ENCODE data around the gene FMN2. TPM values are rescaled to one million over a fixed set of nuclear protein-coding genes. Genes with fewer than 3 reads are reported as not detected.

Gene FMN2
- total RNA-seq, 4 donors from 2014 or later = 0.11 to 0.89 TPM; not detected in 2

DNA sequence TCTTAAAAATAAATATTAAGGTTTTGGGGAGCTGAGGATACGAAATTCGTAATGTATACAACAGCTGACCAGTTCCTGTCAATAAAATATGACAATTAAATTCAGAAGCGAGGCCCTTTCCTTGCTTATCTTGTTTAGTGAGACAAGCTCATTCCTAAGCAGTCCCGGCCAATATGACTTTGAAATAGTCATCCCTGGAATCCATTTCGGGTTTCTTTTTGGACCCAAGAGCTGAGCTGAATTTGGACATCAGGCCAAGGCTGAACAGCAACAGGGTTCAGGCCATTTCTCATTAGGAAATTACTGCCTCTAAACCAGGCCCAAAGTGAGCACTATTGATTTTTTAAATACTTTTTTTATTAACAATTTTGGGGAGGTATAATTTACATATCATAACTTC is 17.3 kb upstream of the FMN2 start:
- 79% methylated on average over 5 of the region's 5 CpGs for WGBS

DNA sequence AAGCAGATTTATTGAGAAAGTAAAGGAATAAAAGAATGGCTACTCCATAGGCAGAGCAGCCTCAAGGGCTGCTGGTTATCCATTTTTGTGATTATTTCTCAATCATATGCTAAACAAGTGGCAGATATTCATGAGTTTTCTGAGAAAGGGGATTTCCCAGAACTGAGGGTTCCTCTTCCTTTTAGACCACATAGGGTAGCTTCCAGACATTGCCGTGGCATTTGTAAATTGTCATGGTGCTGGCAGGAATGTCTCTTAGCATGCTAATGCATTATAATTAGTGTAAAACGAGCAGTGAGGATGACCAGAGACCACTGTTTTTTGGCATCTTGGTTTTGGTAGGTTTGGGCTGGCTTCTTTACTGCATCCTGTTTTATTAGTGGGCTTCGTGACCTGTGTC is 16.8 kb upstream of the FMN2 start:
- TF ChIP-seq, protein P1, sequence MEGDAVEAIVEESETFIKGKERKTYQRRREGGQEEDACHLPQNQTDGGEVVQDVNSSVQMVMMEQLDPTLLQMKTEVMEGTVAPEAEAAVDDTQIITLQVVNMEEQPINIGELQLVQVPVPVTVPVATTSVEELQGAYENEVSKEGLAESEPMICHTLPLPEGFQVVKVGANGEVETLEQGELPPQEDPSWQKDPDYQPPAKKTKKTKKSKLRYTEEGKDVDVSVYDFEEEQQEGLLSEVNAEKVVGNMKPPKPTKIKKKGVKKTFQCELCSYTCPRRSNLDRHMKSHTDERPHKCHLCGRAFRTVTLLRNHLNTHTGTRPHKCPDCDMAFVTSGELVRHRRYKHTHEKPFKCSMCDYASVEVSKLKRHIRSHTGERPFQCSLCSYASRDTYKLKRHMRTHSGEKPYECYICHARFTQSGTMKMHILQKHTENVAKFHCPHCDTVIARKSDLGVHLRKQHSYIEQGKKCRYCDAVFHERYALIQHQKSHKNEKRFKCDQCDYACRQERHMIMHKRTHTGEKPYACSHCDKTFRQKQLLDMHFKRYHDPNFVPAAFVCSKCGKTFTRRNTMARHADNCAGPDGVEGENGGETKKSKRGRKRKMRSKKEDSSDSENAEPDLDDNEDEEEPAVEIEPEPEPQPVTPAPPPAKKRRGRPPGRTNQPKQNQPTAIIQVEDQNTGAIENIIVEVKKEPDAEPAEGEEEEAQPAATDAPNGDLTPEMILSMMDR (IDR thresholded peaks at IDR 0.05) = no peak
- no peak for TF ChIP-seq POLR2AphosphoS5 (IDR thresholded peaks at IDR 0.05)
- TF ChIP-seq POLR2A (IDR thresholded peaks at IDR 0.05) = no peak
- TF ChIP-seq EP300 (IDR thresholded peaks at IDR 0.05) = no peak
- Histone ChIP-seq H3K4me1 (no peaks in the 10 kb centered on the region), H3K4me3 (no peak overlapping the region), H3K36me3 (no peaks in the 10 kb centered on the region), H3K27me3 (no peaks in the 10 kb centered on the region), H3K9me3 (no peaks in the 10 kb centered on the region), H3K27ac (no peak overlapping the region)
- DNase-seq (ENCODE audit: low spot score in 2 of 2) = no peak
- 71% methylated on average over 3 of the region's 3 CpGs for WGBS

More for the DNA sequence above, 17.3 kb upstream of the FMN2 start:
- no peaks in the 10 kb centered on the region for H3K9me3 ChIP-seq
- TF ChIP-seq, protein P1 (IDR thresholded peaks at IDR 0.05) = no peak
- TF ChIP-seq EP300 (IDR thresholded peaks at IDR 0.05) (no peak), POLR2AphosphoS5 (IDR thresholded peaks at IDR 0.05) (no peak), POLR2A (IDR thresholded peaks at IDR 0.05) (no peak)
- no peak for DNase-seq (ENCODE audit: low spot score in 2 of 2)
- no peaks in the 10 kb centered on the region for H3K27me3 ChIP-seq
- H3K4me3 ChIP-seq = no peak overlapping the region
- no peak overlapping the region for H3K27ac ChIP-seq
- no peaks in the 10 kb centered on the region for H3K4me1 ChIP-seq
- H3K36me3 ChIP-seq = no peaks in the 10 kb centered on the region

DNA sequence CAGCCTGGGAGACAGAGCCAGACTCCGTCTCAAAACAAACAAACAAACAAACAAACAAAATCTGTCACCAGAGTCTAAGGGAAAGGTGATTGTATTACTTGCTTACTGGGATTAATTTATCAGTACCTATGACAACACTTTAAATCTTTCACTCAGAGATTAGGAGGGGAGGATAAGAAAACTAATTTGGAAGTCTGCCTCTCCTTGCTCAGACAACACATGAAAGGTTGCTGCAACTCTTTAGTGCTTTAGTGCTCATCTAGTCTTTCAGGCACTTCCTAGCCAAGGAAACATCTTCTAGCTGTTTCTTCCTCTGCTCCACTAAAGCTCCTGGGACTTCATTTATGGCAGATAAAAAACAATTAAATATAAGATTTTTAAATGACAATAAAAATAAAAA is 7.3 kb upstream of the FMN2 start:
- DNase-seq (ENCODE audit: low spot score in 2 of 2) = no peak
- Histone ChIP-seq H3K4me1 (no peaks in the 10 kb centered on the region), H3K9me3 (no peaks in the 10 kb centered on the region), H3K27me3 (peaks cover 9% of the 10 kb centered on the region), H3K27ac (no peak overlapping the region), H3K36me3 (no peaks in the 10 kb centered on the region), H3K4me3 (no peak overlapping the region)
- TF ChIP-seq POLR2A (IDR thresholded peaks at IDR 0.05) (no peak), POLR2AphosphoS5 (IDR thresholded peaks at IDR 0.05) (no peak), EP300 (IDR thresholded peaks at IDR 0.05) (no peak)
- TF ChIP-seq, protein P1 (IDR thresholded peaks at IDR 0.05) = no peak
- WGBS = 82% methylated on average over 1 of the region's 1 CpG

DNA sequence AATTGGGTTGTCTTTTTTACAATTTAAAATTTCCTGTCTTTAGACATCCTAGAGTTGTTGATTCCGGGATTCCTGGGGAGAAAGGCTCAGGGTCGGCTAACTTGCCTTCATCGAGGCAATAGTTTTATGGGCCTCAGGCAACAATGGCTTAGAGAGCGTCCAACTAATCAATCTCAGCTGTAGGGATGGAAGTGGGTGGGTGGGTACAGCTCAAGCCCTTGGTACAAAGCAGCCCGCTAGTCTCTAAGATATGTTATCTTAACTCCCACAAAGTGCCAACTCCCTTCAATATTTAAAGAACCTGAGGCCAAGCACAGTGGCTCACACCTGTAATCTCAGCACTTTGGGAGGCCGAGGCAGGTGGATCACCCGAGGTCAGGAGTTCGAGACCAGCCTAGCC is 6.9 kb upstream of the FMN2 start:
- no peak overlapping the region for H3K4me3 ChIP-seq

DNA sequence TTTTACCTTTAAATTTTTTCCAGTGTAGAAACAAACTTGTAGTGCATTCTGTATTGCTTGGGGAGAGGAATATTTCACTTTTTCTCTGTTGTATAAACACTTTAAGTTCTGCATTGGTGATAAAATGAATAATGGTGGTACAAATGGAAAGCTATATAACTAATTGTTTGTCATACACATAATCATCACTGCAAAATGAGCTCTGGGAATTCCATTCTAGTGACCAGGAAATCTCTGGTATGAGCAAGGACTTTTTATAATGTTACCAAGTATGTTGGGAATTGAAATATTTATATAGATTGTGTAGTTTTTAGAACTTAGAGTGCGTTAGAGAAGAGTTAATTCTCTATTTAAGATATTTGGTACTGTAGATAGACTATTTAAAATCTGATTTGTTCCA is 5.0 kb upstream of the FMN2 start:
- H3K9me3 ChIP-seq = no peaks in the 10 kb centered on the region
- peaks cover 3% of the 10 kb centered on the region for H3K4me1 ChIP-seq
- H3K27me3 ChIP-seq = peaks cover 20% of the 10 kb centered on the region
- DNase-seq (ENCODE audit: low spot score in 2 of 2) = no peak
- H3K36me3 ChIP-seq = no peaks in the 10 kb centered on the region
- 89% methylated on average over 1 of the region's 1 CpG for WGBS
- H3K27ac ChIP-seq = no peak overlapping the region
- H3K4me3 ChIP-seq = no peak overlapping the region
- no peak for TF ChIP-seq POLR2A (IDR thresholded peaks at IDR 0.05)
- no peak for TF ChIP-seq POLR2AphosphoS5 (IDR thresholded peaks at IDR 0.05)
- TF ChIP-seq, protein P1 (IDR thresholded peaks at IDR 0.05) = no peak
- TF ChIP-seq EP300 (IDR thresholded peaks at IDR 0.05) = no peak

More for the DNA sequence above, 6.9 kb upstream of the FMN2 start:
- Histone ChIP-seq H3K27me3 (peaks cover 9% of the 10 kb centered on the region), H3K9me3 (no peaks in the 10 kb centered on the region), H3K36me3 (no peaks in the 10 kb centered on the region), H3K27ac (no peak overlapping the region), H3K4me1 (no peaks in the 10 kb centered on the region)
- TF ChIP-seq POLR2A (IDR thresholded peaks at IDR 0.05) (no peak), EP300 (IDR thresholded peaks at IDR 0.05) (no peak), POLR2AphosphoS5 (IDR thresholded peaks at IDR 0.05) (no peak)
- TF ChIP-seq, protein P1 (IDR thresholded peaks at IDR 0.05) = no peak
- 68% methylated on average over 8 of the region's 8 CpGs for WGBS
- DNase-seq (ENCODE audit: low spot score in 2 of 2) = no peak
